Endodermal cell (in vitro differentiated cells): ENCODE measurements around the gene SPAG4. TPM values are rescaled to one million over a fixed set of nuclear protein-coding genes. Genes with fewer than 3 reads are reported as not detected.
A peak's percentile ranks its signal among the peaks of the same experiment; 100 is the strongest.

Experiments
- DNase-seq: peaks from one replicate; pipeline ENCODE4 v3.0.0-alpha.2; 2017
- H3K27ac ChIP-seq: 2 replicates; pipeline ENCODE4 v1.5.1; 2013; ENCODE audit warnings: mild to moderate bottlenecking, low read depth, low read length, moderate library complexity
- H3K27me3 ChIP-seq: 2 replicates; pipeline ENCODE4 v1.6.1; 2013; ENCODE audit warnings: mild to moderate bottlenecking, low read length, moderate library complexity; ENCODE audit not compliant: insufficient read depth, control insufficient read depth, poor library complexity, severe bottlenecking
- H3K36me3 ChIP-seq: 2 replicates; pipeline ENCODE4 v1.7.0; 2013; ENCODE audit warnings: mild to moderate bottlenecking, low read length, moderate library complexity; ENCODE audit not compliant: control insufficient read depth, insufficient read depth
- H3K4me1 ChIP-seq: one replicate; pipeline ENCODE4 v1.7.0; 2013; ENCODE audit warnings: low read length; ENCODE audit not compliant: control insufficient read depth, insufficient read depth
- H3K4me3 ChIP-seq: 2 replicates; pipeline ENCODE4 v1.5.1; 2013; ENCODE audit warnings: mild to moderate bottlenecking, low read length, moderate library complexity
- H3K9ac ChIP-seq: 2 replicates; pipeline ENCODE4 v1.6.1; 2013; ENCODE audit warnings: mild to moderate bottlenecking, low read length, moderate library complexity; ENCODE audit not compliant: poor library complexity, severe bottlenecking; ENCODE audit errors: extremely low read depth
- H3K9me3 ChIP-seq: 2 replicates; pipeline ENCODE4 v1.6.1; 2013; ENCODE audit warnings: mild to moderate bottlenecking, low read length, moderate library complexity; ENCODE audit not compliant: control insufficient read depth
- H3K27ac Mint-ChIP-seq: 2 replicates; pipeline ENCODE4 v1.8.0; 2020; ENCODE audit warnings: mixed read lengths
- H3K27me3 Mint-ChIP-seq: 2 replicates; pipeline ENCODE4 v1.8.0; 2021; ENCODE audit warnings: mild to moderate bottlenecking, mixed read lengths; ENCODE audit not compliant: insufficient read depth
- H3K36me3 Mint-ChIP-seq: 2 replicates; pipeline ENCODE4 v1.8.0; 2020; ENCODE audit warnings: low read depth, mixed read lengths
- H3K4me1 Mint-ChIP-seq: 2 replicates; pipeline ENCODE4 v1.8.0; 2020; ENCODE audit warnings: mixed read lengths
- H3K4me3 Mint-ChIP-seq: 2 replicates; pipeline ENCODE4 v1.8.0; 2020; ENCODE audit warnings: mild to moderate bottlenecking, moderate library complexity, mixed read lengths
- H3K9me3 Mint-ChIP-seq: 2 replicates; pipeline ENCODE4 v1.8.0; 2020; ENCODE audit warnings: mild to moderate bottlenecking, mixed read lengths
- WGBS, 2 experiments: methylation state at CpG; one replicate each; pipeline versions ENCODE4 v1.1.5 to v1.1.7; 2013; ENCODE audit warnings: missing lambda C conversion rate in 2 of 2, mixed read lengths in 1 of 2; ENCODE audit not compliant: insufficient coverage in 1 of 2, insufficient read length in 1 of 2; 5-methylcytosine and 5-hydroxymethylcytosine counted together
- total RNA-seq, 2 donors: library from RNA; stranded (reverse); fragmentation: NEBNext Ultra II Directional in 1 of 2; extraction: Animal tissue kit (Norgen Biotek cat#: 25700) in 1 of 2; gene quantifications; 2 replicates in 1 of 2; 3 replicates in 1 of 2; pipeline ENCODE4 v1.2.1, GENCODE V29; 2021
- TF ChIP-seq, protein P1 (sequence below): fragments of 200-600 bp; sonication (generic); conservative IDR thresholded peaks from 2 replicates; pipeline ENCODE4 v1.5.0; 2021; ENCODE audit warnings: antibody characterized with exemption, mild to moderate bottlenecking

SPAG4 gene
- total RNA-seq, 2 donors from 2014 or later: 1.7 to 3.5 TPM

DNA sequence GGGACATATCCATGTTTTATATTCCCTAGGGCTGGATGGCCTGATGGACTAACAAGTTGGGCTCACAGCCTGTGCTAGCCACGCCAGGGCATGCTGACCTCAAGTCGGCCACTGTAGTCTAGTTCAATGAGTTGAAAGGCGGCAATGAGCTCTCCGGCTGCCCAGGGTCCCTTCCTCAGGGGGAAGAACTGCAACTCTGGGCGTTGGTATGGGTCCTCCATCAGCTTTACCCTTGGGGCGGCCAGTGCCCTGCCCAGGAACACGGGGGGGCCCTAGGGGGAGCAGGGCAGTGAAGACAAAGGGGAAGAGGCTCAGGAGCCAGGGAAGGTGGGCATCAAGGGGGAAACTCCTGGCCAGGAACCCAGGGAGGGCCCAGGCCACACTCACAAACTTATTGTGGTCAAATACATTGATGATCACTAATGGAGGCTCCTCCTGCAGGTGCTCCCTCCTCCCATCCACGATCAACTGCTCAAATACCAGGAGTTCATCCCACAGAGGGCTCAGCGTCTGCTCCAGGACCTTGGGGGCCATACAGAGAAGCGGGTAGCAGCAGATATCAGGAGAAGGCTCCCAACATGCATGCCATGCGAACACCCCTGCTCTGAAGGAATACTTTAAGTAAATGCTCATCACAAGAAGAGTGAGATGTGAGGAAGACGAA is 32.8 kb upstream of the SPAG4 start:
- no peak overlapping the region for H3K27ac Mint-ChIP-seq
- H3K4me1 ChIP-seq: no peaks in the 10 kb centered on the region
- H3K27me3 ChIP-seq: no peaks in the 10 kb centered on the region
- H3K4me3 ChIP-seq: no peak overlapping the region
- no peak overlapping the region for H3K27ac ChIP-seq
- no peaks in the 10 kb centered on the region for H3K36me3 ChIP-seq
- no peaks in the 10 kb centered on the region for H3K36me3 Mint-ChIP-seq
- no peaks in the 10 kb centered on the region for H3K4me1 Mint-ChIP-seq
- no peak overlapping the region for H3K4me3 Mint-ChIP-seq
- H3K9me3 Mint-ChIP-seq: peaks cover 2% of the 10 kb centered on the region
- no peak overlapping the region for H3K9ac ChIP-seq
- H3K27me3 Mint-ChIP-seq: peaks cover 2% of the 10 kb centered on the region
- TF ChIP-seq, protein P1, sequence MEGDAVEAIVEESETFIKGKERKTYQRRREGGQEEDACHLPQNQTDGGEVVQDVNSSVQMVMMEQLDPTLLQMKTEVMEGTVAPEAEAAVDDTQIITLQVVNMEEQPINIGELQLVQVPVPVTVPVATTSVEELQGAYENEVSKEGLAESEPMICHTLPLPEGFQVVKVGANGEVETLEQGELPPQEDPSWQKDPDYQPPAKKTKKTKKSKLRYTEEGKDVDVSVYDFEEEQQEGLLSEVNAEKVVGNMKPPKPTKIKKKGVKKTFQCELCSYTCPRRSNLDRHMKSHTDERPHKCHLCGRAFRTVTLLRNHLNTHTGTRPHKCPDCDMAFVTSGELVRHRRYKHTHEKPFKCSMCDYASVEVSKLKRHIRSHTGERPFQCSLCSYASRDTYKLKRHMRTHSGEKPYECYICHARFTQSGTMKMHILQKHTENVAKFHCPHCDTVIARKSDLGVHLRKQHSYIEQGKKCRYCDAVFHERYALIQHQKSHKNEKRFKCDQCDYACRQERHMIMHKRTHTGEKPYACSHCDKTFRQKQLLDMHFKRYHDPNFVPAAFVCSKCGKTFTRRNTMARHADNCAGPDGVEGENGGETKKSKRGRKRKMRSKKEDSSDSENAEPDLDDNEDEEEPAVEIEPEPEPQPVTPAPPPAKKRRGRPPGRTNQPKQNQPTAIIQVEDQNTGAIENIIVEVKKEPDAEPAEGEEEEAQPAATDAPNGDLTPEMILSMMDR: no peak
- 84 to 89% methylated on average over 10 to 12 of the region's 12 CpGs for WGBS, 2 experiments
- DNase-seq: no peak
- no peaks in the 10 kb centered on the region for H3K9me3 ChIP-seq

DNA sequence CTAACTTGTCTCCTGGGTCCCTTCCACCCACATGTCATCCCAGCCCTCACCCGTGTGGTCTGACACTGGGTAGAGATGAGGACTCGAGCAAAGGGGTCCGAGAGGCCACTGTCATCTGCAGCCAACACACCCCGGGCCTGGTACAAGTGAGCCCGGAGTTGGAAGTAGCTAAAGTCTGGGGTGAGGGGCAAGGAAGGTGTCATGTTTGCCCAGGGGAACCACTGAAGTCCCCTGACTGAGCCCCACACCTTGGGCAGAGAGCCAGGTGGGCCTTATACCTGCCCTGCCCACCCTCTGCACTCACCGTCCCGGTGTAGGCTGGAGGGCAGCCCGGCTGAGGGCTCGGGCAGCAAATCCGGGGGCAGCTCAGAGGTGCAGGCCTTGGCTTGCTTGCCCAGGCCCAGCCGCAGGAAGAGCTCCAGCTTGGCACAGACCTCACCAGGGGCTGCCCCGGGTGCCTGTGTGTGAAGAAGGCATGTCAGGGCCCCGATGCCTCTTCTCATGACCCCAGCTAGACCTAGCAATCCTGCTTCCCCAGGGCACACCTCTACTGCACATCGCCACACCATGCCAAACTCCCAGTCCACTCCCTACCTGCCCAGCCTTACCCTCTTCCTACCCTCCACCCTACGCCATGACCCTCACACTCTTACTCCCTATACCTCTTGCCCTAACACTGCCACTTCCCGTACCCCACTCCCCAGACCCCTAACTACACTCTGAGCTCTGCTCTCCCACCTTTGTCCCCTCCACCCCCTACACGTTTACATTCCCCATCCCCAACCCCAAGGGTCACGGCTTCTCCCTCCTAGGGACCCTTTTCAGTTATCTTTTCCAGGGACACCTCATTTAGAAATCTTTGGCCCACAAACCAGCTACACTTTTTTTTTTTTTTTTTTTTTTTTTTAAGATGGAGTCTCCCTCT is 31.7 kb upstream of the SPAG4 start:
- Histone ChIP-seq H3K27ac (no peak overlapping the region), H3K36me3 (no peaks in the 10 kb centered on the region), H3K9ac (no peak overlapping the region), H3K9me3 (no peaks in the 10 kb centered on the region), H3K4me1 (no peaks in the 10 kb centered on the region), H3K27me3 (no peaks in the 10 kb centered on the region), H3K4me3 (no peak overlapping the region)
- DNase-seq: no peak
- H3K4me1 Mint-ChIP-seq: no peaks in the 10 kb centered on the region
- H3K27me3 Mint-ChIP-seq: peaks cover 2% of the 10 kb centered on the region
- peaks cover 2% of the 10 kb centered on the region for H3K9me3 Mint-ChIP-seq
- H3K27ac Mint-ChIP-seq: peak overlapping the region; percentile 26
- TF ChIP-seq, protein P1: no peak
- H3K4me3 Mint-ChIP-seq: no peak overlapping the region
- no peaks in the 10 kb centered on the region for H3K36me3 Mint-ChIP-seq
- WGBS, 2 experiments: 90% methylated on average over 3 to 18 of the region's 18 CpGs

DNA sequence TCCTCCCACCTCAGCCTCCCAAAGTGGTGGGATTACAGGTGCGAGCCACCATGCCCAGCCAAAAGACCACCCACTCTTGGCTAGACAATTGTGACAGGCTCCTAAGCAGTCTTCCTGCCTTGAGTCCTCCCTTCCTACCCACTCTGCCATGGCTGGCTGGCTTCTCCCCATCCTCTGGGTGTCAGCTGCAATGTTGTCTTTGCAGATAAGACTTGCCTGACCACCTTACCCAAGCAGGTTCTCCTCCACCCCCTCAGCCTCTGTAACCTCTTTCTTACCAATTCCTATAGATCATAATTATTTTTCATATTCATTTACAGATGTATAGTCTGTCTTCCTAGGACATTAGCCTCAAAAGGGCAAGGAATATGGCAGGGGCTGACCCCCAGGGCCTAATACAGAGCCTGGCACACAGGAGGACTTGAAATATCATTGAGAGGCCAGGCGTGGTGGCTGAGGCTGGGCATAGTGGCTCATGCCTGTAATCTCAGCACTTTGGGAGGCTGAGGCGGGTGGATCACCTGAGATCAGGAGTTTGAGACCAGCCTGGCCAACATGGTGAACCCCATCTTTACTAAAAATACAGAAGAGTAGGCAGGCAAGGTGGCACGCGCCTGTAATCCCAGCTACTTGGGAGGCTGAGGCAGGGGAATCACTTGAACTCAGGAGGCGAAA is 28.7 kb upstream of the SPAG4 start:
- H3K4me1 Mint-ChIP-seq: no peaks in the 10 kb centered on the region
- Histone ChIP-seq H3K27me3 (no peaks in the 10 kb centered on the region), H3K9me3 (no peaks in the 10 kb centered on the region), H3K36me3 (no peaks in the 10 kb centered on the region), H3K4me3 (no peak overlapping the region), H3K27ac (no peak overlapping the region), H3K4me1 (no peaks in the 10 kb centered on the region), H3K9ac (no peak overlapping the region)
- DNase-seq: no peak
- no peak overlapping the region for H3K4me3 Mint-ChIP-seq
- no peaks in the 10 kb centered on the region for H3K36me3 Mint-ChIP-seq
- TF ChIP-seq, protein P1: no peak
- H3K27me3 Mint-ChIP-seq: peaks cover 2% of the 10 kb centered on the region
- no peak overlapping the region for H3K27ac Mint-ChIP-seq
- 90 to 91% methylated on average over 6 of the region's 6 CpGs for WGBS, 2 experiments
- peaks cover 2% of the 10 kb centered on the region for H3K9me3 Mint-ChIP-seq
